GM18873 (cell line): ENCODE results near the gene CDK15.

Experiments used
- ATAC-seq: cut with Tn5 transposase; IDR thresholded peaks from one replicate; pipeline ENCODE4 v1.9.1; 2021; ENCODE audit warnings: mild to moderate bottlenecking, moderate library complexity, moderate number of reproducible peaks; ENCODE audit not compliant: unreplicated experiment, low FRiP score

The CDK15 gene

DNA sequence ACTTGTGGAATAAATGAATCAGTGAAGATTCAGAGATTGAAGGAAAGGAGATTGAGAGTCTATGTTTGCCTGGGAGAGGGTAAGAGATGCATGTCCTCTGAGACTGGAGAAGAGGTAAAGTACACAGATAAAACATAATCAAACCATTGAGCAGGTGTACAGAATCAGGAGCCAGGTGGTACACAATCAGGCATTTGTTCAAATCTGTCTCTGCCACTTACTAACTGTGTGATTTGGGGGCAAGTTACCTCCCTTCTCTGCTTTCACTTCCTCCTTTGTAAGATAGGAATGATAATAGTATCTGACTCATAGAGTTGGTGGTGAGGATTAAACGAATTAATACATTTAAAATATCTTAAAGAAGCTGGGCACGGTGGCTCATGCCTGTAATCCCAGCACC lies 94.0 kb downstream of the CDK15 start:
- ATAC-seq: no peak

DNA sequence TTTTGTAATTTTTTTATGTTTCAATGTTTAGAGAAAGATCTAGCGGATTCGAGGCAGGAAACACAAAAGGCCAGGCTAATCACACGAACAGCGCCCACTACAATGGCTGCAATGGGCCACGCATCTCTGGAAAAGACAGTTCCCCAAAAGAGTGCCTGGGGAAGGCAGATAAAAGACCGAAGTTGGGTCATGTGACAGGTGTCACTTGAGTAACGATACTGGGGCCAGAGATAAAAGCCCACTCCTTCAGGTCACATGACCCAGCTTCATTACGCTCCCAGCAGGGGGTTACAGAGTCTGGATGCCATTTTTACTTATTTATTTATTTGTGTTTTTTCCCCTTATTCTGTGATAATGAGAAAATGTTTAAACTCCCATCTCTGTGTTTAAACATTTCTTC lies 95.4 kb downstream of the CDK15 start:
- ATAC-seq: no peak

DNA sequence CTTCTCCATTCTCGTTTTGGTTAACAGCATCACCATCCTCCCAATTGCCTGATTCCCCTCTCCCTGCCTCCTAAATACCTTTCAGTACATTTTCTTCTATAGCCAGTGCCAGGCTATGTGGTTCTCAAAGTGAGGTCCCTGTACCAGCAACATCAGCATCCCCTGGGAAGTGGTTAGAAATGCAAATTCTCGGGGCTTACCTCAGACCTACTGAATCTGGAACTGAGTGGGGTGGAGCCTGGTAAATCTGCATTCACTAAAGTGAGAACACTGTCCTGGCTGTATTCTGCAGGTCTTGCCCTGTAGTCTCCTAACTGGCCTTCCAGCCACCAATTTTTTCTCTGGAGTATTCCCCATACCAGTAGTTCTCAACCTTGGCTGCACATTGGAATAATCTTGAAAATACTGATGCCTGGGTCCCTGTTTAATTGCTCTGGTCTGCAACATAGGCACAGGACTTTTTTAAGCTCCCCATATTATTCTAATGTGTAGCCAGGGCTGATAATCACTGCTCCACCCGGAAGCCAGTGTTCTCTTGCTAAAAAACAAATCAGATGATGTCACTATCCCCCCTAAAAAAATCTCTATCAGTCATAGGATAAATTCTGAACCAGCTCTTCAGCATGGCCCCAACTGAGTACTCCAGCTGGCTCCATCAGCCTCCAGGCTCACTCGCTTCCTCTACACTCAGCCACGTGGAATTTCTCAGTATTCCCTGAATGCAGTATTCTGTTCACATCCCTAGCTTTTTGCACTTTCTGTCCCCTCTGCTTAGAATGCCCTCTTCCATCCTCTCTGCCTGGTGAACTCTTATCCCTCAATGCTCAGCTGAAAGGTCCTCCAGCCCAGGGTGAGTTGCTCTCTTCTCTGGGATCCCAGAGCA lies 98.4 kb downstream of the CDK15 start:
- peak; percentile 96 for ATAC-seq

DNA sequence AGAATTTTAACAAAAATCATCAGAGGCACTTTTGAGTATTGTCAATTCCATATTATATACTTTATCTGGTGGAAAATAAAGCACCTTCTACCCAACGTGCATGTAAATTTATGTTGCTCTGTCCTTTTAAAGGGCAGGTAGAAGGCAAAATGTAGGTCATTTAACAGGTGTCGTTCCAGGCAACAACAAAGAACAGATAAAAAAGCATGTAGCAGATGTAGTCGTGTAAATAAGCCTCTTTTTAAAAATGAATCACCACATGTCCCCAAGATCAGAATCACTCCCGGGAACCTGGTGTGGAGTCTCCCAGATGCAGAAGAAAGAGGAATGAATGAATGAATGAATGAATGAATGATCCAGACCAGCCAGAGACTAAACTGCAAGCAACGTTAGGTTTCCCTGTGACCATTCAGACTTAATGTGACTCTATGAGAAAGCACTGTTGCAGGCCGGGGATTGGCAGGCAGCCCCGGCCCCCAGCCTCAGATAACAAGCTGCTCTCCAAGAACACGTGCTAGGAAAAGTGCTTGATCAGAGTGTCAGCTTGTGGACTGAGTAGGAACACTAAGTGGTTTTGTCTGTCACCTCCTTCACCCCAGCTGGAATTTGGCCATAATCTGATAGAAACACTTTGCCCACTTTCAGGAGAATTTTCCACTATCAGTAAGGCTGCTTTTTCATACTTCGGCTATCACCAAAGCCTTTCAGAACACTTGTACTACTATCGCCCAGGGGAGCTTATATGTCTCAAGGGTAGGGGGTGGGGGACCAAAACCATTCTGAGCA lies 100.6 kb downstream of the CDK15 start:
- no peak for ATAC-seq

DNA sequence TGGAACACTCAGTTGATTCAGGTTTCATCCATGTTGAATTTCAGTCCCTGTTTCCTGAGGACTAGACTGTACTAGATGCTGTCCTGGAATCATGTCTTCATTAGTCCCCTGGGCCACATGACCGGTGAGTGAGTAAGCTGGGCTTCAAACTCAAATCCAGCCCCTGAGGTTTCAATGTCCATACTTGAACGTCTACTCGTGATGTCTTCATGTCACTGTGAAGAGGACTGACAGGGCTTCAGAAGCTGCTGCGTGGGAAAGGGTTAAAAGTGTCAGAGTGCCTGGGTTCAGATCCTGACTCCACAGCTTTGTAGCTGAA lies 101.2 kb downstream of the CDK15 start:
- ATAC-seq: no peak

DNA sequence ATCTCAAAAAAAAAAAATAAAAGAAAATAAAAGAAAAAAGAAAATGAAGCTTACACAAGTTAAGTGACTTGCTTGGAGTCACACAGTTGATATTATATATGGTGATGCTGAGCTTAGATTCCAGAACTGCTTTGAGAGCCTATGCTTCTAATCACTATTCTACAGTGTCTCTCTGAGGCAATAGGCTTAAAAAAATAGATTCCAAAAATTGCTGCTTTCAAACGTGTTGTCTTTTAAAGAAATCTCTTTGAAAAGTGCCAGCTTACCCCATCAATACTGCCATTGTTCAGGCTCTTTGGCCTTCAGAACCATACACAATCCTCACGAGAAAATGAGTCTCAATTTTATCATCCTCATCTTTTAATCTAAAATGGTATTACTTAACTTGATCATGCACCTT lies 102.6 kb downstream of the CDK15 start:
- ATAC-seq: no peak

DNA sequence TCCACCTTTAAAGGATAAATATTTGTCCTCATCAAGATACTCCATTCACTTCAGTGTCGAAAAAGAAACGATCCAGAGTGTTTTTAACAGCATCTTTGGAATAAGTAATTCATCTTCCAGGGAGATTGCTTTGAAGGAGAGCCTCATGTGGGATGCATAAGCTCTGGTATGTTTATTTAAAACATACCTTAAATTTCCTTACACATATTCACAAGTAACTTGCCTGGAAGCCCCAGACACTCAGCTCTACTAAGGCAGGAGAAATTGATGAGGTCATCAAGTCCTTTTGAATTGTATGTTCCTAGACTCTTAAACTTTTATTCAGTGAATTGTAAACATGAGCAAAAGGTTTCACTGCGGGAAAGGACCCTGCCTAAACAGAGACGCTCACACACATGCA lies 103.0 kb downstream of the CDK15 start:
- ATAC-seq: no peak

DNA sequence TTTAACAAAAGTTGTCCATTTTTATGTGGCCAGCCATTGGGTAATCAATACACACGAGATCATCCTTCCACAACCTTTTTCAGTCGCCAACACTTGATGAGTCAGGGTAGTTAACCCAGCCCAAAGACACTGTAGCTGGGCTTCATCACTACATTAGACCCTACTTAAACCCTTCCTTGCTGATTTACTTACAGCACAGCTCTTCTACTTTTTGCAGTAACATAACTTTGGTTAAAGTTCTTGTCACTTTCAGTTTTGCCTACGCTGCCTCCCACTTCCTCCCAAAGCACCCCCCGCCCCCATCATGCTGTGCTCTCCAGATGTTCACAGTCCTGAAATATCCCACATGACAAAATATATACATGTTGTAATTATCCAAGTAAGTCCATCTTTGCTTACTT lies 103.6 kb downstream of the CDK15 start:
- ATAC-seq: peak; percentile 63

DNA sequence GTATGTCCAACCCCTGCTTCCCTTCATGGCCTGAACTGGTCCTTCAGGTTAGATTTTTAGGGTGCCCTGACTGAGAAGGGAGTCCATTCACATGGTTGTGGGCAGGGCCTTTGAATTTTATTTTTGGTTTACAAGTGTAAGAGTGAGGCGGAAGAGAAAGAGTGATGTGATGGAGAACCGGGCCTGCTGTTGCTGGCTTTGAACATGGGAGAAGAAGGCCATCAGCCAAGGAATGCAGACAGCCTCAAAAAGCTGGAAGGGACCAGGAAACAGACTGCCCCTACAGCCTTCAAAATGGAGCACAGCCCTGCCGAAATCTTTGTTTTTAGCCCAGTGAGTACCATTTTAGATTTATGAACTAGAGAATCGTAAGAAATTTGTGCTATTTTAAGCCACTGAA lies 105.0 kb downstream of the CDK15 start:
- no peak for ATAC-seq

DNA sequence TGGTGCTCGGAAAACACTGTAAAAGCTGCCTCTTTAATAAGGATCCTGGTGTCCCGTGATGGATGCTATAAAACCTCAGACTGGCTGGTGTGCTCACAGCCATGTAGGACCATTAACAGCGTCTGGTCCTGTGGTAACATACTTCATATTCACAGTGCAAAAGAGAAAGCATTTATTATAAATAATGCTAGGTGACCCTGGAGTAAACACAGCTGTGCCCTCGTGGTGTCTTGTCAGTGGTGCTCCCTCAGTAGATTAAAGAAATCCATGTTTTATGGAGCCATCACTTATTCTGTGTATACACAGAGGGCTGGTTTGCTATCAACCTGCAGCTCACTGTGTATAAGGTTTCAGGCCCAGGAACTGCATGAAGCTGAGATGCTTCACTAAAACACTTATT lies 106.9 kb downstream of the CDK15 start:
- ATAC-seq: no peak

DNA sequence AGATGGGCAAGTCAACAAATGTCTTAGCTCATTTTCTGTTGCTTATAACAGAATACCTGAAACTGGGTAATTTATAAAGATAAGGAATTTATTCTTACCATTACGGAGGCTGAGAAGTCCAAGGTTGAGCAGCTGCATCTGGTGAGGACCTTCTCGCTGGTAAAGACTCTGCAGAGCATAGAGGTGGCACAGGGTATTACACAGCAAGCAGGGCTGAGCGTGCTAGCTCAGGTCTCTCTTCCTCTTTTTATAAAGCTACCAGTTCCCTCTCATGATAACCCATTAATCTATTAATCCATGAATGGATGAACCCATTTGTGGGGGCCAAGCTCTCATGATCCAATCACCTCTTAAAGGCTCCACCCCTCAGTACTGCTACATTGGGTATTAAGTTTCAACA lies 109.1 kb downstream of the CDK15 start:
- peak; percentile 53 for ATAC-seq

DNA sequence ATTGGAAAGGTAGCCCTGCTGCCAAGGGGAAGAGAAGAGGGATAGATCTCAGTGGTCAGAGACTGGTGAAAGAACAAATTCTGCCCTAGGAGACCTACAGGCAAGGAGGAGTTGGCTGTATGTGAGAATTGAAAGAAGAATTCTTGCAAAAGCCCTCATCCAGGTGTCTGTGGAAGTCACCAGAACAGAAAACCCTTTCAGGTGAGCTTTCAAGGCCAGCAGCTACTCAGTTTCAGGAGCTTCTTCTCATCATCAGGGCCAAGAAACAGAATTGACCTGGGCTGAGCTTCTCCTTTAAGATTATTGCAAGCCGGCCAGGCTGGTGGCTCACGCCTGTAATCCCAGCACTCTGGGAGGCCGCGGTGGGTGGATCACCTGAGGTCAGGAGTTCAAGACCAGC lies 110.2 kb downstream of the CDK15 start:
- no peak for ATAC-seq

DNA sequence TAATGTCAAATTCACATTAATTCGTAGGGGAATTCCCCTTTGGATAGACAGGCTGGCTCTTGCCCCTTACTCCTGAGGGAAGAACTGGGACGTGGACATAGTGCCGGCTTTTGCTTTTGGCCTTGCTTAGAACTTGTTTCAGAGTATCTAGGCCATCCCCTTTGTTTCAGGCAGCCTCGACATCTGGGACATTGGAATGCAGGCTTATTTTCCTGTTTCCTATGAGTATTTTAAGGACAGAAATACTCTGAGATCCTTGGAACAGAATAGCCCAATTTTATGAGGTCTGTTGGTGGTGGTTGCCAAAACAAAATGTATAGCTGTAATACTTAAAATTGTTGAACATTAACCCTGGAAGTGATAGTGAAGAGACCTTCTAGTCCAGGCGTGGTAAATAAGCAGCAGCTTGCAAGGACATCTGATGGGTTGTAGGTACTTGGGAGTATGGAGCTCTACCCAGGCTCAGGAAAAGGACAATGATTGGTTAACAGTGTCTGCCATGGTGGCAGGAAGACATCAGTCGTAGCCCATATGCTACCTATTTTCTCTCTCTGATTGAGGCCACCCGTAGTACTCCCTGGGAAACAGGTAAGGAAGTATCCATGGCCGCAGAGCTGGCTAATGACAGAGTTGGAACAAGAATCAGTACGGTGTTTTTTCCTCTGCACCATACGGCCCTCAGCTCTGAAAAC lies 112.4 kb downstream of the CDK15 start:
- no peak for ATAC-seq

DNA sequence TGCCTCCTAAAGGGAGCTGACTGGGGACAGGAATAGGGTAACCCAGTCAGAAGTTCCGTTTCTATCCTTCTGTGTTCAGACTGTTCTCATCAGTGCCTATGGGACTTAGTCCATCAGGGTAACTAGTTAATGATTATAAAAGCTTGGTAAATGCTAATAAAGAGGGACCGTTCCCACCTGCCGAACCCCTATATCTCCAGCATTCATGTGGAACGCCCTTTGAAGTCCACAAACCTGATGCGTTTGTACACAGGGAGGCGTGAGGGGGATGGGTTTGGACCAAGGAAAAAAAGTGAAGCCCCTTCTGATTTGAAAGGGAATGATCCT lies 112.9 kb downstream of the CDK15 start:
- ATAC-seq: no peak

DNA sequence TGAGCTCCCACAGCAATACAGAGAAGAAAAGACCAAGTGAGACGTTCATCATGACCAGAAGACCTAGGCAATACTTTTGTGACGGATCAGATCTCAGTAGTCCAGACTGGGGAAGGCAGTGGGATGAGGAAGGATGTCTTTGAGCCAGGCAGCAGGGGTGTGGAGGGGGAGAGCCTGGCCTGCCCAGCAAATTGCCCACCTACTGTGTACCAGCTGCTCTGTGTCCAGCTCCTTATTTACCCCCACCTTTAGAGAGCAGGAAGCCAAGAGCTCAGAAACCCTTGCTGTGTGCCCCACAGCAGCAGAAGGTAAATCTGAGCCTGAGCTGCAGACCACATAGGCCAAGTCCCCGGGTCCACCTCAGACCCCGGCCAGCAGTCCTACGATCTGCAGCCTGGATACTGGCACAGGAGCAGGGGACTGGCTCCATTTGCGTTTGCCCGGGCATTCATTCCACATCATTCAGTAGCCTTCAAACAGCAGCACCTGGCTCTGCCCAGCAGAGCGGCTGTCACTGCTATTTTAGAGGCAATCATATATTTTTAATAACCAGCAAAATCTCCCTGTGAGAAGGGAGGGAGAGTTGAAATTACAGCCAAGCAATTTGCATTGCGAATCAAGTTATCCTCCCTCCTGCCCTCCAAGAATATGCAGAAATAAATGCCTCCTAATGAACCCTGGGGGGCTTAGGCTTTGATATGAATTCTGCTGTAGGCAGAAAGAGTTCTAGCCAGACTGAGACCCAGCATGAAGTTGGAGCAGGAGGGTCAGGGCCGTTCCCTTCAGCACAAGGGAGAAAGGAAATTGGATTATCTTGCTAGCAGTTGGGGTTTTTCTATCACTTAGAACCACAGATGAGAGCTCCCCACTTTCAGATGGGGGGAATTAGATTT lies 117.3 kb downstream of the CDK15 start:
- no peak for ATAC-seq

DNA sequence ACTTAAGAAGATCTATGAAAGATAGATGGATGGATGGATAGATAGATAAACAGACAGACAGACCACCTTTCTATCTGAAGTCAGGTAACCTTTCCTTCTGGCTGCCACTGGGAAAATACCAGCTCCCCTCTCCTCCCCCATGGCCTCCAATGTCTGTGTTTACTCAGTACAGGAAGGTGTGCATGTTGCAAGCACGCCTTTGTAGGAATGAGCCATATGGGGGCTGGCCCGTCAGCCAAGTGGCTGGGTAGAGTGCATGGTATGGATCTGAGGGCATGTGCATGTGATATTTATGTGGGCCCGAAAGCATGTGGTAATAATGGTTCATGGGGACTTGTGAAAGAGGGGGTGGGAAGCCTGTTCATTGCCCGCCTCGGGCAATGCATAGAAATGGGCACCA lies 118.1 kb downstream of the CDK15 start:
- ATAC-seq: no peak

DNA sequence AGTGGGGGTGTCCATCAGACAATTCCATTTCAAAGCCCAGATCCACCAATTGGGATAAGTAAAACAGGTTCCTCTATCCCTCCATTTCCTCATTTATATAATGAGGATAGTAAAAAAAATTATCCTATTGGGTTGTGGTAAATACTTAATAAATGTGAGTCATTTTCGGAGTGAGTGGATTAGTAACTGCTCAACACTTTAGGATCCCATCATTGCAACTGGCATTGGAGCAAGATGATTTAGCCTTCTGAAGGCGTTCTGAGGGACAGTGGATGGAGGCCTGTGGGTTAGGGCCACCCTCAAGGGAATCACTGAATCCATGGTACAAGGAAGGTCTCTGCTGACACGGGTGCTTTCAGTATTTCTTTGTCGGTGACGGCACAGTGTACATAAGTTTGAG lies 118.7 kb downstream of the CDK15 start:
- no peak for ATAC-seq

DNA sequence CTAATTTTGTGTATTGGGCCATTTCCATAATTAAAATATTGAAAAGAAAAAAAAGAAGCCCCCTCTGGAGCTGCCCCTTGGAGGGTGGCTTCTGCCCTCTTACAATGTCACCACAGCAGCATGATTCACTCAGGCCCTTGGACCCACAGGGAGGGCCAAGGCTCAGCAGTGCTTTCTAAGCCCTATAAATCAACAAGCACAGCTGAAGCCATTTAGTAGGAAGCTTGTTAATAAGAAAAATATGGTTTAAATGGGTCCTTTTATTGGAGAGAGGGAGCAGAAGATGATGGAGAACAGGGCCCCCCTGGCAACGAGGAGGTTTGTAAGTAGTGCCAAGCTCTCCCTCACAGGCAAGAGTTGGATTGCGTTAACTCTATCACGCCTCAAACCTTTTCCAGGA lies 119.7 kb downstream of the CDK15 start:
- ATAC-seq: no peak

DNA sequence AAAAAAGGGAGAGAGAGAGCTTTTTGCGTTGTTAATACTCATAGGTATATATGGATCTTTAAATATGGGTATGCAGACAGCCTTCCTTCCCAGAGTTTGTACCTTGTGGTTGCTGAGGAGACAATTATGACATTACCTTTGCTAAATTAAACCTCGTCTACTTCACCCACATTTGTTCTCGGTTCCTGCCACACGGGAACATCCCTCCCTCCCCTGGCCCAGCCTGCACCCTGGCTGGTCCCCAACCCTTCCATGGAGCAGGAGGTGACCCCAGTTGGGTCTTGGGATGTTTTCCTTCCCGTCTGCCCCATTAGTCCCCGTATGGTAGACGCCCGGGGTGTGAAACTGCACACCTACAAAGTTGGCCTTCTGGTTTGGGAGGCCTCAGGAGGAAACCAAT lies 122.0 kb downstream of the CDK15 start:
- ATAC-seq: no peak

DNA sequence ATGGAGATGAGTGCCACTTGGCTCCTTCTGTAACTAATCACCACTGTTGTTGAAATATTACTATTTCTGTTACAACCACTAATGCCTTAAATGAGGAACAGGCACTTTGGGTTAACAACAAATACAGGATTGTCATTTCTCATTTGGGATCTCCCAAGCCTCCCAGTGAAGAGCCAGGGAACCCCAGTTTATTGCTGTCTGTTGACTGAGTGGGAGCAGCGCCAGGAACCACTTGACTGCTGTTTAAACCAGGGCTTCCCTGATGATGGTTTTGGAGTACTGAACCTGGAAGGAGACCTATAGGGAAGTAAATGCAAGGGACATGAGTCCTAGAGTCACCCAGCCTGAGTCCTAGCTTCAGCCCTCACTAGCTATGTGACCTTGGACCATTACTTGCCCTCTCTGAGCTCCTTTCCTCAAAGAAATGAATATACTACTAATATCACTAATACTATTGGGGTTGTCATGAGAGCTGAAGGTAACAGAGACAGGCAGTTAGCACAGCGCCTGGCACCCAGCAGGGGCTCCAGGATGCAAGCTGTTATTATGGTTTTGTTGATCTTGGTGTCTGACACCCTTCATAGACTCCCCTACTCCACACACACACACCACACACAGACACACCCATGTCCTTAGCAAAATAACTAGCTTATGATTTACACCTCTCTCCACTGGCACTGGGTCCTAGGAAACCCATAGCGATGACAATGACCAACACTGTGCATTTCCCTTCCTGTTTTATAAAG lies 123.1 kb downstream of the CDK15 start:
- no peak for ATAC-seq
